HUES6 (cell line): Measurements from ENCODE around the gene MFAP4.

Experiments used
- H3K27ac ChIP-seq: 2 replicates; pipeline ENCODE4 v1.7.0; 2013; ENCODE audit warnings: low read depth, mild to moderate bottlenecking, low read length, inconsistent platforms
- H3K27me3 ChIP-seq: 2 replicates; pipeline ENCODE4 v1.6.1; 2013; ENCODE audit warnings: low read length; ENCODE audit not compliant: control insufficient read depth, insufficient read depth
- H3K36me3 ChIP-seq: 2 replicates; pipeline ENCODE4 v1.6.1; 2013; ENCODE audit warnings: low read length; ENCODE audit not compliant: control insufficient read depth, insufficient read depth
- H3K4me1 ChIP-seq: 2 replicates; pipeline ENCODE4 v1.6.1; 2013; ENCODE audit warnings: low read length; ENCODE audit not compliant: control insufficient read depth, insufficient read depth
- H3K4me3 ChIP-seq: 2 replicates; pipeline ENCODE4 v1.5.1; 2013; ENCODE audit warnings: low read depth, low read length
- H3K9ac ChIP-seq: one replicate; pipeline ENCODE4 v1.6.1; 2013; ENCODE audit warnings: mild to moderate bottlenecking, low read length
- H3K9me3 ChIP-seq: 2 replicates; pipeline ENCODE4 v1.6.1; 2013; ENCODE audit warnings: low read depth, low read length; ENCODE audit not compliant: control insufficient read depth, insufficient read depth

The MFAP4 gene

DNA sequence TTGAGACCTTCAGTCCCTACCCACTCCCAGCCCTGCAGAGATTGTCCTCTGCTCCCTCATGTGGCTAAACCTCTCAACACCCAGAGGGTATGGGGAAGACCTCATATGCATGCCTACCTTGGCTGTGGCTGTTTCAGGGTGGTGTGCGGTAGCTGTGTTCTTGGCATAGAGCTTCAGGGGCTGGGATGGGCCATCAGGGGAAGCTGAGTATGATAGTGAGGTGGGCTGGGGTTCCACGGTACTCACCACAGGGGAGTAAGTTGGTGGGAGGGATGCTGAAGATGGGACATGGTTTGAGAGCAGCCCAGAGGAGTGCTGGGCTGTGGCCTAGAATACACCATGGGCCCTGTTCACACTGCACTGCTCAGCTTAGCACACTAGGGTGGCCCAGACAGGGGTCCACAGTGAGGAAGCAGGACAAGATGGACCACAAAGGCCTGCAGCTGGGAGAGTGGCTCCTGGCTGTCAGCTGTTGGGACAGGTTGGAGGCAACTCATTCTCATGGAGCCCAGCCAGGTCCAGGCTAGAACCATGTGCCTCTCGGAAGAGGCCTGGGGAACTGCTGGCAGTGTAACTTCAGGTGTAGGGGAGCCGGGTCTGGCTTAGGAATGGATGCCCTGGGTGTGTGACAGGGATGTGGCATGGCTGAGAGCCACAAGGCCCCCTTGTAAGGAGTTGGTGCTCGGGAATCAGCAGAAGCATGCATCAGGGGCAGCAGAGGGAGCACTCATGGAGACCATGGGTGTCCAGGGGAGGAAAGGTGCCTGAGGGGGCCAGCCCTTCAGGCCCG is 3.1 kb downstream of the MFAP4 start:
- Histone ChIP-seq H3K9ac (no peak overlapping the region), H3K4me1 (peaks cover 37% of the 10 kb centered on the region), H3K36me3 (peaks cover 64% of the 10 kb centered on the region)

DNA sequence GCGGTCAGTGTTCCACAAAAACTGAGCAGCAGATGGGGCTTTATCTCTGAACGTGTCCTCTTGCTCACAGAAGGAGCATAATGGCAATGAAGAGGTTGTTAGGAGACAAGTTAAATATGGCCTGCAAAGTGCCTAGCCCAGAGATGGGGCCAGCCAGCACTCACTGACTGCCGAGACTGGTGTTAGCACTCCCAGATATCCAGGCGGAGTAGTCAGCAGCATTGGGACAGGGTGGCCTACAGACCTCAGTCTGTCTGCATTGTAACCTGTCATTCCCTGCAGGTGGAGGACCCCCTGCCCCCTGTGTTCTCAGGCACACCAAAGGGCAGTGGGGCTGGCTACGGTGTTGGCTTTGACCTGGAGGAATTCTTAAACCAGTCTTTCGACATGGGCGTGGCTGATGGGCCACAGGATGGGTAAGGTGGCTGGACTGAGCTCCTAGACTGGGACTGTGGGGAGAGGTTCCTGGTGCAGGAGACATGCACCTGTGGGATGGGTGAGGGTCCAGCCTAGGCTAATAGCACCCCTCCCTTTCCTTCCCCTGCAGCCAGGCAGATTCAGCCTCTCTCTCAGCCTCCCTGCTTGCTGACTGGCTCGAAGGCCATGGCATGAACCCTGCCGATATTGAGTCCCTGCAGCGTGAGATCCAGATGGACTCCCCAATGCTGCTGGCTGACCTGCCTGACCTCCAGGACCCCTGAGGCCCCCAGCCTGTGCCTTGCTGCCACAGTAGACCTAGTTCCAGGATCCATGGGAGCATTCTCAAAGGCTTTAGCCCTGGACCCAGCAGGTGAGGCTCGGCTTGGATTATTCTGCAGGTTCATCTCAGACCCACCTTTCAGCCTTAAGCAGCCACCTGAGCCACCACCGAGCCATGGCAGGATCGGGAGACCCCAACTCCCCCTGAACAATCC is 4.2 kb downstream of the MFAP4 start:
- Histone ChIP-seq H3K27me3 (no peaks in the 10 kb centered on the region), H3K9ac (no peak overlapping the region), H3K36me3 (peaks cover 64% of the 10 kb centered on the region), H3K27ac (no peak overlapping the region), H3K9me3 (no peaks in the 10 kb centered on the region), H3K4me1 (peaks cover 33% of the 10 kb centered on the region), H3K4me3 (no peak overlapping the region)

More for the DNA sequence above, 3.1 kb downstream of the MFAP4 start:
- Histone ChIP-seq H3K27ac (no peak overlapping the region), H3K27me3 (no peaks in the 10 kb centered on the region), H3K4me3 (no peak overlapping the region), H3K9me3 (no peaks in the 10 kb centered on the region)

DNA sequence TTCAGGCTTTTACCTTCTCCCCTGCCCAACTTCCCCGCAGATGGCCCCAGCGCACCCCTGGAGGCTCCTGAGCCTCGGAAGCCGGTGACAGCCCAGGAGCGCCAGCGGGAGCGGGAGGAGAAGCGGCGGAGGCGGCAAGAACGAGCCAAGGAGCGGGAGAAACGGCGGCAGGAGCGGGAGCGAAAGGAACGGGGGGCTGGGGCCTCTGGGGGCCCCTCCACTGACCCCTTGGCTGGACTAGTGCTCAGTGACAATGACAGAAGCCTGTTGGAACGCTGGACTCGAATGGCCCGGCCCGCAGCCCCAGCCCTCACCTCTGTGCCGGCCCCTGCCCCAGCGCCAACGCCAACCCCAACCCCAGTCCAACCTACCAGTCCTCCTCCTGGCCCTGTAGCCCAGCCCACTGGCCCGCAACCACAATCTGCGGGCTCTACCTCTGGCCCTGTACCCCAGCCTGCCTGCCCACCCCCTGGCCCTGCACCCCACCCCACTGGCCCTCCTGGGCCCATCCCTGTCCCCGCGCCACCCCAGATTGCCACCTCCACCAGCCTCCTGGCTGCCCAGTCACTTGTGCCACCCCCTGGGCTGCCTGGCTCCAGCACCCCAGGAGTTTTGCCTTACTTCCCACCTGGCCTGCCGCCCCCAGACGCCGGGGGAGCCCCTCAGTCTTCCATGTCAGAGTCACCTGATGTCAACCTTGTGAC is 5.1 kb downstream of the MFAP4 start:
- peaks cover 28% of the 10 kb centered on the region for H3K4me1 ChIP-seq
- no peak overlapping the region for H3K9ac ChIP-seq
- H3K4me3 ChIP-seq: no peak overlapping the region
- peaks cover 64% of the 10 kb centered on the region for H3K36me3 ChIP-seq
- no peak overlapping the region for H3K27ac ChIP-seq
- no peaks in the 10 kb centered on the region for H3K9me3 ChIP-seq
- no peaks in the 10 kb centered on the region for H3K27me3 ChIP-seq

DNA sequence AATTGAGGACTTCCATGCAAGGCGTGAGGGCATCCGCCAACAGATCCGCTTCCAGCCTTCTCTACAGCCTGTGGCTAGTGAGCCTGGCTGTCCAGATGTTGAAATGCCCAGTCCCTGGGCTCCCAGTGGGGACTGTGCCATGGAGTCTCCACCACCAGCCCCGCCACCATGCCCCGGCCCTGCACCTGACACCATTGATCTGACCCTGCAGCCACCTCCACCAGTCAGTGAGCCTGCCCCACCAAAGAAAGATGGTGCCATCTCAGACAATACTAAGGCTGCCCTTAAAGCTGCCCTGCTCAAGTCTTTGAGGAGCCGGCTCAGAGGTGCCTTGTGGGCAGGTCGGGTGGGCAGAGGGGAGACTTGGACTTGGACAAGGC is 5.6 kb downstream of the MFAP4 start:
- no peaks in the 10 kb centered on the region for H3K27me3 ChIP-seq
- no peak overlapping the region for H3K9ac ChIP-seq
- H3K27ac ChIP-seq: no peak overlapping the region
- peaks cover 23% of the 10 kb centered on the region for H3K4me1 ChIP-seq
- H3K4me3 ChIP-seq: no peak overlapping the region
- peaks cover 64% of the 10 kb centered on the region for H3K36me3 ChIP-seq
- H3K9me3 ChIP-seq: no peaks in the 10 kb centered on the region

DNA sequence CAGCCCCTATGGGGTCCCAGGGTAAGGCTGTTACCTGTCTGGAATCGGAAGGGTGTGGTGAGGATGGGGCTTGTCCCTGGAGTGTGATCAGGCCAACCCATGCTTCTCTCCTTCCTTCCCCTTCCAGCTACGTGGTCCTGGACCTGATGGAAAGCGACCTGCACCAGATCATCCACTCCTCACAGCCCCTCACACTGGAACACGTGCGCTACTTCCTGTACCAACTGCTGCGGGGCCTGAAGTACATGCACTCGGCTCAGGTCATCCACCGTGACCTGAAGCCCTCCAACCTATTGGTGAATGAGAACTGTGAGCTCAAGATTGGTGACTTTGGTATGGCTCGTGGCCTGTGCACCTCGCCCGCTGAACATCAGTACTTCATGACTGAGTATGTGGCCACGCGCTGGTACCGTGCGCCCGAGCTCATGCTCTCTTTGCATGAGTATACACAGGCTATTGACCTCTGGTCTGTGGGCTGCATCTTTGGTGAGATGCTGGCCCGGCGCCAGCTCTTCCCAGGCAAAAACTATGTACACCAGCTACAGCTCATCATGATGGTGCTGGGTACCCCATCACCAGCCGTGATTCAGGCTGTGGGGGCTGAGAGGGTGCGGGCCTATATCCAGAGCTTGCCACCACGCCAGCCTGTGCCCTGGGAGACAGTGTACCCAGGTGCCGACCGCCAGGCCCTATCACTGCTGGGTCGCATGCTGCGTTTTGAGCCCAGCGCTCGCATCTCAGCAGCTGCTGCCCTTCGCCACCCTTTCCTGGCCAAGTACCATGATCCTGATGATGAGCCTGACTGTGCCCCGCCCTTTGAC is 6.3 kb downstream of the MFAP4 start:
- Histone ChIP-seq H3K9me3 (no peaks in the 10 kb centered on the region), H3K27ac (no peak overlapping the region), H3K4me3 (no peak overlapping the region), H3K9ac (no peak overlapping the region), H3K36me3 (peaks cover 61% of the 10 kb centered on the region), H3K27me3 (no peaks in the 10 kb centered on the region), H3K4me1 (peaks cover 18% of the 10 kb centered on the region; the same call in 1 of the 2 replicates)

DNA sequence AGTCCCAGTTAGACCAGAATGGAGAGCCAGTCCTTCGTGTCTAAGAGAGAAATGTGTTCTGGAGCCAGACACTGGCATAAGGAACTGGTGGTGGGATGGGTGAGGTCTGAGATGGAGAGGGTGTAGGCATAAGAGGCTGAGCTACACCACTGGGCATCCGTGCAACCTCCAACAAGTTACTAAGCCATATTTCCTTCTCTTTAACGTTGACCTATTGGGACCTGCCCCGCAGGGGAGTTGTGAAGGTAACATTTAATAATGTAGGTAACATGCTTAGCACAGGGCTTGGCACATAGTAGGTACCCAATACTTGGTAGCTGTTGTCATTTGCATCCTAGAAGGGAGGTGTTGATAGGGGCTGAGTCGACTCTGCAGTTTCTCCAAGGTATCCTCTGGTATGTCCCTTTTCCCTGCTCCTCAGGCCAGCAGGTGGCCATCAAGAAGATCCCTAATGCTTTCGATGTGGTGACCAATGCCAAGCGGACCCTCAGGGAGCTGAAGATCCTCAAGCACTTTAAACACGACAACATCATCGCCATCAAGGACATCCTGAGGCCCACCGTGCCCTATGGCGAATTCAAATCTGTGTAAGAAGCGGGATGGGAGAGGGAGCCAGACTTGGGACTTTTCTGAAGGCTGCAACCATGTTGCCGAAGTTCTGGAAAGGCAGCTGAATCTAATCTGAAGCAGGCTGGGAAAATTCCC is 7.5 kb downstream of the MFAP4 start:
- H3K4me3 ChIP-seq: peak overlapping the region; percentile 70
- no peak overlapping the region for H3K27ac ChIP-seq

DNA sequence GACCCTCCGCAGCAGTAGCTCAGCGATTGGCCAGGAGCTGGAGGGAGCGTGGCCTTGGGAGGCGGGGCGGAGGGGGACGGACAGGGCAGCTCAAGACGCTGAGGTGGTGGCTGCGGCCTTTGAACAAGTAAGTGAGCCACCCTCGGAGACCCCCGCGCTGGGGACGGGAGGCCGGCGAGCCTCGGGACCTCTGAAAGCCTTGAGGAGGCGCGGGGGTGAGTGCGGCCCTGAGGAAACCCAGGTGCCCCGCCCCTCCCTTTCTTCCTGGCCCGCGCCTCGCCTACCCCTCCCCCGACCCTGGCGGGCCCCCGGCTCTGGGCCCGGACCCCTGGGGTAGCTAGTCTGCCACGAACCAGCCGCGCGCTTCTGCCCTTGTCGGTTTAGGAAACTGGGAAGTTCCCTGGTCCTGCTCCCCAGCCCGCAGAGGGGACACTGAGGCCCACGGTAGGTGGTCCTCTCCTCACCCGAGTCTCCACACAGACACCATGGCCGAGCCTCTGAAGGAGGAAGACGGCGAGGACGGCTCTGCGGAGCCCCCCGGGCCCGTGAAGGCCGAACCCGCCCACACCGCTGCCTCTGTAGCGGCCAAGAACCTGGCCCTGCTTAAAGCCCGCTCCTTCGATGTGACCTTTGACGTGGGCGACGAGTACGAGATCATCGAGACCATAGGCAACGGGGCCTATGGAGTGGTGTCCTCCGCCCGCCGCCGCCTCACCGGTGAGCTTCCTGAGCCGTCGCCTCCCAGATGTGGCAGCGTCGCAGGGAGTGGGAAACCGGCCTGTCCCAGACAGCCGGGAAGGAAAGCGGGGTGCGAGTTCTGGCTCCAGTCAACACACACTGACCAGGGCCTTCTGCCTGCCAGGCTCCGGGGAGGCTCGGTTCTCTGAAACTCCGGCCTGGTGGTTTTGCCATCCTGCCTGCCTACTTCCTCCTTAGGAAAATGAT is 8.3 kb downstream of the MFAP4 start, which contains the start of gene MAPK7:
Gene MAPK7 (plus strand): TSS at position 83 of the 945 bp plus-strand sequence. CDS start 403 bp downstream, at position 486.
- Histone ChIP-seq H3K36me3 (peaks cover 41% of the 10 kb centered on the region), H3K27ac (peak within 1 kb of the TSS; percentile 85), H3K4me1 (peaks cover 10% of the 10 kb centered on the region; the same call in 1 of the 2 replicates), H3K9ac (peak within 1 kb of the TSS; percentile 92), H3K27me3 (no peaks in the 10 kb centered on the region), H3K4me3 (peak within 1 kb of the TSS; percentile 70), H3K9me3 (no peaks in the 10 kb centered on the region)

More for the DNA sequence above, 7.5 kb downstream of the MFAP4 start:
- no peaks in the 10 kb centered on the region for H3K27me3 ChIP-seq
- H3K9ac ChIP-seq: peak overlapping the region; percentile 92
- H3K4me1 ChIP-seq: peaks cover 13% of the 10 kb centered on the region; the same call in 1 of the 2 replicates
- H3K36me3 ChIP-seq: peaks cover 49% of the 10 kb centered on the region
- no peaks in the 10 kb centered on the region for H3K9me3 ChIP-seq

DNA sequence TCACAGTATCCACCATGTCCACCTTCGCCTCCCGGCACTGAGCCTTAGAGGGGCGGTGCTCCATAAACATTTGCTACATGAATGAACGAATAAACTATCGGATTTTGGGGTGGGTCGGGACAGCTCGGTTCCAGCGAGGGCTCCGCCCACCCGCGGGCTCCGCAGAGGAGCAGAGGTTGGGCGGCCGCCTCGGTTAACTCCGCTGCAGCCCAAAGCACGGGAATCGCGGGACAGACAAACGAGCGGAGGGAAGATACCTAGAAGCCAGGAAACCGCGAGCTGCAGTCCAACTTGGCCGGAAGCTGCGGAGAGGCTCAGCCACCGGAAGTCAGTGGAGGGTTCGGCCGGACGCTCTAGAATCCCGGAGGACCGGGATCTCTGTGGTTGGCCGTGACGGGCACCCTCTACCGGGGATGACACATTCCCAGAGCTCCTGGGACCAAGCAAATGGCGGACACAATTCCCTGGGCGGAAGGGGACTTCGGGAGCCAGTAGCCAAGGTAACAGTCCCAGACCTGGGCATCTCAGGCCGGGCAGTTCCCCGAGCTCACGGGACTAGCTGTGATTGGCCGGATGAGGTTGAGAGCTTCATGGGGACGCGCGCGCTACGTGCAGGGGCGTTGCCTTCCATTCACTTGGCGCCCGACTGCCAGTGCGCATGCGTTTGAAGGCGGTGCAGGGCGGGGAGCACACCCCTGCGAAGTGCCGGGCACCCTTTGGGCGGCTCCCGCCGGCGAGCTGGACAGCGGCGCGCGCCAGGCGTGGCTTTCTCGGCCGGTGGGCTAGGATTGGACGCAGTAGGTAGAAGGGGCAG is 9.2 kb downstream of the MFAP4 start:
- Histone ChIP-seq H3K4me3 (peak overlapping the region; percentile 70), H3K4me1 (peaks cover 12% of the 10 kb centered on the region)

More for the DNA sequence above, 9.2 kb downstream of the MFAP4 start:
- Histone ChIP-seq H3K9me3 (no peaks in the 10 kb centered on the region), H3K27me3 (no peaks in the 10 kb centered on the region), H3K9ac (peak overlapping the region; percentile 87), H3K27ac (peak overlapping the region; percentile 35), H3K36me3 (peaks cover 32% of the 10 kb centered on the region)
